ENCODE results near the gene DDX51.
"Not testable (repeated sequence)": the region's sequence is repeated elsewhere in the genome, so short reads cannot be mapped to it uniquely, and the experiment has no call there.

DDX51 gene

GRCh38 chr12:132140918-132141841 lies 2.9 kb downstream of the DDX51 start:
- no peak for DNase-seq (ENCODE audit: low spot score)

GRCh38 chr12:132140501-132140900 lies 3.6 kb downstream of the DDX51 start:
- DNase-seq (ENCODE audit: low spot score), result no peak

- no peak for DNase-seq (ENCODE audit: low spot score)
Observed at GRCh38 chr12:132139912-132140311, 4.2 kb downstream of the DDX51 start.

GRCh38 chr12:132138941-132139871 lies 4.9 kb downstream of the DDX51 start:
- DNase-seq (ENCODE audit: low spot score), result no peak

GRCh38 chr12:132137483-132138125 lies 6.5 kb downstream of the DDX51 start:
- no peak for DNase-seq (ENCODE audit: low spot score)

GRCh38 chr12:132136226-132136625 lies 7.9 kb downstream of the DDX51 start:
- not testable (repeated sequence) for DNase-seq (ENCODE audit: low spot score)

- DNase-seq (ENCODE audit: low spot score), result not testable (repeated sequence)
Observed at GRCh38 chr12:132134653-132135183, 9.4 kb downstream of the DDX51 start.

GRCh38 chr12:132133952-132134652 lies 10.0 kb downstream of the DDX51 start:
- no peak for DNase-seq (ENCODE audit: low spot score)

- no peak for DNase-seq (ENCODE audit: low spot score)
Observed at GRCh38 chr12:132132609-132133430, 11.3 kb downstream of the DDX51 start.

- no peak for DNase-seq (ENCODE audit: low spot score)
Observed at GRCh38 chr12:132131952-132132351, 12.2 kb downstream of the DDX51 start.

GRCh38 chr12:132131229-132131628 lies 12.9 kb downstream of the DDX51 start:
- DNase-seq (ENCODE audit: low spot score), result no peak

GRCh38 chr12:132130690-132131089 lies 13.4 kb downstream of the DDX51 start:
- DNase-seq (ENCODE audit: low spot score), result no peak

GRCh38 chr12:132129007-132129406 lies 15.1 kb downstream of the DDX51 start:
- no peak for DNase-seq (ENCODE audit: low spot score)

- DNase-seq (ENCODE audit: low spot score), result no peak
Observed at GRCh38 chr12:132127041-132127440, 17.1 kb downstream of the DDX51 start.

- no peak for DNase-seq (ENCODE audit: low spot score)
Observed at GRCh38 chr12:132125736-132126135, 18.4 kb downstream of the DDX51 start.

- no peak for DNase-seq (ENCODE audit: low spot score)
Observed at GRCh38 chr12:132124766-132125425, 19.2 kb downstream of the DDX51 start.

- DNase-seq (ENCODE audit: low spot score), result no peak
Observed at GRCh38 chr12:132123970-132124765, 20.0 kb downstream of the DDX51 start.

- no peak for DNase-seq (ENCODE audit: low spot score)
Observed at GRCh38 chr12:132121283-132121682, 22.8 kb downstream of the DDX51 start.

GRCh38 chr12:132118876-132119275 lies 25.2 kb downstream of the DDX51 start:
- DNase-seq (ENCODE audit: low spot score), result no peak

Data from RKO (cell line).